ENCODE measurements around the gene CRNN.

Gene CRNN

GRCh38 chr1:152460529-152460899, 46.5 kb upstream of the CRNN start:
- Histone ChIP-seq H2AFZ (ENCODE audit: low read depth, low read length) (no peak overlapping the region), H3K9ac (ENCODE audit: low read depth, low read length) (no peak overlapping the region), H3K4me3 (ENCODE audit: low read depth in 1 of 2, low read length in 2 of 2) (no peak overlapping the region)

GRCh38 chr1:152459596-152460528, 45.8 kb upstream of the CRNN start:
- H3K4me1 ChIP-seq (ENCODE audit: insufficient read depth, low read length): peaks cover 4% of the 10 kb centered on the region; the same call in 1 of the 2 replicates
- H3K27me3 ChIP-seq (ENCODE audit: insufficient read depth, low read length, poor library complexity): no peaks in the 10 kb centered on the region
- H3K9me3 ChIP-seq (ENCODE audit: insufficient read depth, low read length, severe bottlenecking): no peaks in the 10 kb centered on the region
- H2AFZ ChIP-seq (ENCODE audit: low read depth, low read length): peak overlapping the region; percentile 30
- H3K36me3 ChIP-seq (ENCODE audit: insufficient read depth, low read length): no peaks in the 10 kb centered on the region
- no peak overlapping the region for H3K4me3 ChIP-seq (ENCODE audit: low read depth in 1 of 2, low read length in 2 of 2)
- TF ChIP-seq, protein P1, sequence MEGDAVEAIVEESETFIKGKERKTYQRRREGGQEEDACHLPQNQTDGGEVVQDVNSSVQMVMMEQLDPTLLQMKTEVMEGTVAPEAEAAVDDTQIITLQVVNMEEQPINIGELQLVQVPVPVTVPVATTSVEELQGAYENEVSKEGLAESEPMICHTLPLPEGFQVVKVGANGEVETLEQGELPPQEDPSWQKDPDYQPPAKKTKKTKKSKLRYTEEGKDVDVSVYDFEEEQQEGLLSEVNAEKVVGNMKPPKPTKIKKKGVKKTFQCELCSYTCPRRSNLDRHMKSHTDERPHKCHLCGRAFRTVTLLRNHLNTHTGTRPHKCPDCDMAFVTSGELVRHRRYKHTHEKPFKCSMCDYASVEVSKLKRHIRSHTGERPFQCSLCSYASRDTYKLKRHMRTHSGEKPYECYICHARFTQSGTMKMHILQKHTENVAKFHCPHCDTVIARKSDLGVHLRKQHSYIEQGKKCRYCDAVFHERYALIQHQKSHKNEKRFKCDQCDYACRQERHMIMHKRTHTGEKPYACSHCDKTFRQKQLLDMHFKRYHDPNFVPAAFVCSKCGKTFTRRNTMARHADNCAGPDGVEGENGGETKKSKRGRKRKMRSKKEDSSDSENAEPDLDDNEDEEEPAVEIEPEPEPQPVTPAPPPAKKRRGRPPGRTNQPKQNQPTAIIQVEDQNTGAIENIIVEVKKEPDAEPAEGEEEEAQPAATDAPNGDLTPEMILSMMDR (IDR thresholded peaks at IDR 0.05; ENCODE audit: borderline replicate concordance, extremely low read depth, low read length, poor library complexity, severe bottlenecking): peak; percentile 82
- no peak for TF ChIP-seq EZH2 (IDR thresholded peaks at IDR 0.05; ENCODE audit: borderline replicate concordance, low read depth, low read length, severe bottlenecking)
- H3K9ac ChIP-seq (ENCODE audit: low read depth, low read length): no peak overlapping the region
- H3K27ac ChIP-seq (ENCODE audit: low read length): no peak overlapping the region
- peak; percentile 62 for ATAC-seq (ENCODE audit: insufficient read depth, low read depth)
- H3K79me2 ChIP-seq (ENCODE audit: insufficient read depth, low read length): no peaks in the 10 kb centered on the region
- H3K4me2 ChIP-seq (ENCODE audit: insufficient read depth, low read length): peak overlapping the region; percentile 31
- no peaks in the 10 kb centered on the region for H4K20me1 ChIP-seq (ENCODE audit: insufficient read depth, low read length)
- DNase-seq: peak; percentile 65

More at GRCh38 chr1:152460529-152460899, 46.5 kb upstream of the CRNN start:
- peaks cover 4% of the 10 kb centered on the region; the same call in 1 of the 2 replicates for H3K4me1 ChIP-seq (ENCODE audit: insufficient read depth, low read length)
- no peak overlapping the region for H3K27ac ChIP-seq (ENCODE audit: low read length)
- peak overlapping the region; percentile 31; the same call in 1 of the 2 replicates for H3K4me2 ChIP-seq (ENCODE audit: insufficient read depth, low read length)
- no peaks in the 10 kb centered on the region for H3K9me3 ChIP-seq (ENCODE audit: insufficient read depth, low read length, severe bottlenecking)
- no peaks in the 10 kb centered on the region for H3K27me3 ChIP-seq (ENCODE audit: insufficient read depth, low read length, poor library complexity)
- ATAC-seq (ENCODE audit: insufficient read depth, low read depth) (no peak), DNase-seq (no peak)
- TF ChIP-seq, protein P1 (IDR thresholded peaks at IDR 0.05; ENCODE audit: borderline replicate concordance, extremely low read depth, low read length, poor library complexity, severe bottlenecking): no peak
- no peak for TF ChIP-seq EZH2 (IDR thresholded peaks at IDR 0.05; ENCODE audit: borderline replicate concordance, low read depth, low read length, severe bottlenecking)
- no peaks in the 10 kb centered on the region for H3K79me2 ChIP-seq (ENCODE audit: insufficient read depth, low read length)
- no peaks in the 10 kb centered on the region for H4K20me1 ChIP-seq (ENCODE audit: insufficient read depth, low read length)
- no peaks in the 10 kb centered on the region for H3K36me3 ChIP-seq (ENCODE audit: insufficient read depth, low read length)

GRCh38 chr1:152458384-152459185, 44.5 kb upstream of the CRNN start:
- peak; percentile 76 for ATAC-seq (ENCODE audit: insufficient read depth, low read depth)
- H3K4me3 ChIP-seq (ENCODE audit: low read depth in 1 of 2, low read length in 2 of 2): no peak overlapping the region

More at GRCh38 chr1:152458384-152459185, 44.5 kb upstream of the CRNN start:
- Histone ChIP-seq H3K9me3 (ENCODE audit: insufficient read depth, low read length, severe bottlenecking) (no peaks in the 10 kb centered on the region), H2AFZ (ENCODE audit: low read depth, low read length) (no peak overlapping the region), H3K36me3 (ENCODE audit: insufficient read depth, low read length) (no peaks in the 10 kb centered on the region), H3K4me1 (ENCODE audit: insufficient read depth, low read length) (peaks cover 4% of the 10 kb centered on the region; the same call in 1 of the 2 replicates), H3K9ac (ENCODE audit: low read depth, low read length) (no peak overlapping the region), H3K27ac (ENCODE audit: low read length) (no peak overlapping the region), H4K20me1 (ENCODE audit: insufficient read depth, low read length) (no peaks in the 10 kb centered on the region), H3K79me2 (ENCODE audit: insufficient read depth, low read length) (no peaks in the 10 kb centered on the region), H3K4me2 (ENCODE audit: insufficient read depth, low read length) (no peak overlapping the region), H3K27me3 (ENCODE audit: insufficient read depth, low read length, poor library complexity) (no peaks in the 10 kb centered on the region)
- peak; percentile 76 for DNase-seq
- no peak for TF ChIP-seq EZH2 (IDR thresholded peaks at IDR 0.05; ENCODE audit: borderline replicate concordance, low read depth, low read length, severe bottlenecking)
- TF ChIP-seq, protein P1 (IDR thresholded peaks at IDR 0.05; ENCODE audit: borderline replicate concordance, extremely low read depth, low read length, poor library complexity, severe bottlenecking): peak; percentile 92

Measured in DND-41 (cell line).